A673 (cell line): ENCODE results near the gene AEBP2.

ENCODE experiments used
- CTCF ChIP-seq: fragments of 300-800, 200-600 bp; sonication (generic); conservative IDR thresholded peaks from 2 replicates; pipeline ENCODE4 v1.5.1; 2017; ENCODE audit warnings: low read depth, mild to moderate bottlenecking, antibody characterized with exemption, low read length, moderate library complexity, mixed read lengths
- EZH2 ChIP-seq: fragments of 200-600 bp; sonication (generic); IDR thresholded peaks from 2 replicates; pipeline ENCODE4 v1.6.1; 2017; ENCODE audit warnings: borderline replicate concordance, low read depth, mild to moderate bottlenecking, mixed read lengths, antibody characterized with exemption, low read length; ENCODE audit not compliant: poor library complexity, severe bottlenecking

GRCh38 chr12:19539836-19540235 is 100.5 kb downstream of the AEBP2 start:
- TF ChIP-seq EZH2 = no peak
- TF ChIP-seq CTCF = no peak
